Brain pericyte (primary cell): Measurements from ENCODE around the gene CPNE5.

Experiments used
- DNase-seq: peaks from one replicate; pipeline ENCODE4 v3.0.0-alpha.2; 2012; ENCODE audit warnings: low read depth, low spot score

Gene CPNE5

DNA sequence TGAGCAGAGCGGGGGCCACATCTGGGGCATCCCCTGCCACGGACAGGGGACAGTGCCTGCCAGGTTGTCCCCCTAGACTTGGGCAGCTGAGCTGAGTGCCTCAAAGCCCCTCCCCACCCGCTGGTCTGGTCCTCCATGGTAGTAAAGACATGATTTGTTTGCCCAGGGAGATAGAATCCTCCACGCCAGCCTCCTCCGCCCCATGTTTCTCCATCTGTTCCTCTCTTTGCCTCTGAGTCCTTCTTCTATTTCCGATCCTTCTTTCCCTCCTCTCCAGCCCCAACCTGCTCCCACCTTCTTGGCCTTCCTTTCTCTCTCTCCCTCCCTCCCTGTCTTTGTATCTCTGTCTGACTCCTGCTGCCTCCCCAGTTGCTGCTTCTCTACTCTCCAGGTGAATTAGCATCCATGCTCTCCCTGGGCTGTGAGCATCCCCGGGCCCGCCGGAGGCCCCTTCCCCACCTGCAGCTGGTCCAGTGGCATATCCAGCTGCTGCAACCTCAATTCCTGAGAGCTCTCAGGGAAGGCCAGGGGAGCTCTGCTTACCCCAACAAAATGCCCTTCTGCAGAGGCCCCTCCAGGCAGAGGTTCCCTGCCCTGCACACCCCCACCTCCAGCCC is 45.8 kb downstream of the CPNE5 start:
- no peak for DNase-seq

DNA sequence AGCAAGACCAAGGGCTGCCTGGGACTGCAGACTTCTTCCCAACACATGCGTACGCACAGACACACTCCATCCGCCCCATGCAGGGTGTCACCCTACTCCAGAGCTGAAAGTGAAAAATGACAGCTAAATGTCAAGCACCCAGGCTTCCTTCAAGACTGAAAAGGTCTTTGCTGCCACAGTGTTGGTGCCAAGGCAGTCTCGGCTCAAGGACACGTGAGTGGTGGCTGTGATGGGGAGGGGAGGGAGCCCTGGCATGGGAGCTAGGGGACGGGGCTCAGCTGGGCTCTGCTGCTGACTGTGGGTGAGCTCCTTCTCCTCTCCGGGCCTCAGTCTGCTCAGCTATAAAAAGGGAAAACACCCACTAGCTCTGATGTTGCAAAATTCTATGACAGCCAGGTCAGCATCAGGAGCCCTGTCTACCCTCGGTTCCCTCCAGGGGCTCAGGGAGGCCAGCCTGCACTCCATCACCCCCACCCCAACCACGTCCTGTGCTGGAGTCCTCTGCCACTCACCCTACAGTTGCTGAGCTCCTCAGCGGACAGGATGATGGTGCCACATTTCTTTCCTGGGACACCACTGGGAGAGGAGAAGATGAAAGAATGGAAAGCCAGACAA is 47.6 kb downstream of the CPNE5 start:
- DNase-seq = no peak

DNA sequence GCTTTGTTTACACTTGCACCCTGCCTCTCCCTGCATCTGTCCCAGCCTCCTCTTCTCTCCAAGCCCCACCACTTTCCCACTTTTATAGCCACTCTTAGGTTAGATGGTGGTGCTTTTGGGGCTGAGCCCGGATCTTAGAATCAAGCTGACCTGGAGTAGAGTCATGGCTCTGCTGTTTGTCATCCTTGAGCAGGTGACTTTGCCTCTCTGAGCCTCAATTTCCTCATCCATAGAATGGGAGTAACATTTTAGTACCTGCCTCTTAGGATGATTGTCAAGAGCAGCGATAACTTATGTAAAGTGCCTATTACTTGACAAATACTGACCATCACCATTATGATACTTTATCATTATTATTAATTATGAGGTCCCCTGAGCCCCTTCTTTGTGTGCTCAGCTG is 48.2 kb downstream of the CPNE5 start:
- no peak for DNase-seq

DNA sequence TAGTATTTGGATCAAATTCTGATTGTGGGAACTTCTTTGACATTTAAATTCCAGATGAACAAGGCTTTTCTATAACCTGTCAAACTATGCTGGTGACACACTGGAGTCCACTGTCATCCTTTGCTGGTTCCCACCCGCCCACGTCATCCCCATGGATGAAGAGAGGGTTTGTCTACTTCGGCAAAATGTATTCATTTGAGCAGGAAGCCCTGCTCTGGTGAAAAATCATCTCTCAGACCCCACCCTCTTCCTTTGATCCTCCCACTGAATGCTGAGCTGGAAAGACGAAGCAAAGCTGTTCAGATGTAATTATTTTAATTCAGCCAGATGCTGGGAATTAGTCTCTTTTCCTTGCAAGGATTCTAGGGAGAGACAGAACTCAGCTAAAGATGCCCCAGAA is 50.5 kb downstream of the CPNE5 start:
- no peak for DNase-seq

DNA sequence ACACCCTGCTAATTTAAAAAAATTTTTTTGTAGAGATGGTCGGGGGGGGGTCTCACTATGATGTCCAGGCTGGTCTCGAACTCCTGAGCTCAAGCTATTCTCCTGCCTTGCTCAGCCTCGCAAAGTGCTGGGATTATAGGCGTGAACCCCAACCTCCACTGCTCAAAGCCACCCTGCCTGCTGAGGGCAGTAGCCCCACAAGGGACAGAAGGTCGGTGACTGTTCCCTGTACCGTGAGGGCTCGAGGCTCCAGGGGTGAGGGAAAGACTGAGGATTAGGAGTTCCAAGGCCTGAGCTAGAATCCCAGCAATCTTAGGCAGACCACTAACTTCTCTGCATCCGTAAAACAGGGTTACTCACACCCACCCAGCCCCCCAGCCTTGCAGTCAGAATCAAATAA is 51.1 kb downstream of the CPNE5 start:
- no peak for DNase-seq

DNA sequence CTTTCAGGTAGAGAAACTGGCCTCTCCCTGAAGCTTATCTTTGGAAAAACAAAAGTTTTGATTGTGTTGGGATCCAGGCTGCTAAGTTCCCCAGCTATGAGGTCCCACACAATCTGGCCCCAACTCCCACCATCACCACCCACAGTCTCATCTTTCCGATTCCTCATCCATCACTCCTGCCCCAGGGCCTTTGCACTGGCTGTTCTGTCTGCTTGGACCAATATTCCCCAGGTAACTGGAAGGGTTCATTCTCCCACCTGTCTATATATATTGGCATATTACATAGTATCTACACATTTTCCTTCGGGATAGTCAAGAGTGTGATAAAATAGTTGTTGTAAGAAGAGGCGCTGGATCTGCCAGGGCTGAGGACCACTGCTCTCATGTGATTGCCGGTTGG is 52.0 kb downstream of the CPNE5 start:
- DNase-seq = no peak

DNA sequence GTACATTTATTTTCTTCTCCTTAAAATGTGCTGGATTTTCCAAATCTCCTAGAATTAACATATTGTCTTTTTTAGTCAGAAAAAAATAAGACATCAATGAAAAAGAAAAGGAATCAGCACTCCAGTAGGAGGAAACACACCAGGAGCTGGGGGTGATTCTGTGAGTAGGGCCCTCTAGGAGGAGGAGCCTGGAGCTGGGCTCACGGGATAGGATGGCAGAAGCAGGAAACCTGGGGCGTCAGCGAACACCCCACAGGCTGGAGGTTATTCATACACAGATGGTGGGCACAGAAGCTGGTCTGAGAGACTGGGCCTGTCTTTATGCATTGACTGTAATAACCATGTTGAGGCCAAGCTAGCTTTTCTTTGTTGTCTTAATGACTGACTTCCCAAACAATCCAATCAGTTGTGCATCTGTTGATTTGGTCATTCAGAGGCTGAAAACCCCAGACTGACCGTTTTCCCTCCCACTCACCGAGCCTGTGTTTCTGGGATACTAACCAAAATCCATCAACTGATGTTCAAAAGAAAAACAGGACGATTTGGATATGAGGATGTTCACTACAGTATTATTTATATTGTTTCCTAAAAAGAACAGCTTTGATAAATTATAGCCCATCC is 53.1 kb downstream of the CPNE5 start:
- DNase-seq = no peak

DNA sequence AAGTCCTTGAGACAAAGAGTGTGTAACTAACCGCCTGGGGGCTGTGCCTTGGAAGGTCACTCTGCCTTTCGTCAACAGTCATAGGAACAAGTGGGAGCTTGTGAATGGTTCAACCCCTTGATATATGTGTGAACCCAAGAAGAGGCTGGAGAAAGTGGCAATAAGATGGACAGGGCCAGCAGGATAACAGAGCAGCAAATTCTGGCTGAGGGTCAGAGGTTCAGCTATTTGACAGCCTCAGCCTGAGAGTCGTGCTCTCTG is 54.9 kb downstream of the CPNE5 start:
- DNase-seq = no peak

DNA sequence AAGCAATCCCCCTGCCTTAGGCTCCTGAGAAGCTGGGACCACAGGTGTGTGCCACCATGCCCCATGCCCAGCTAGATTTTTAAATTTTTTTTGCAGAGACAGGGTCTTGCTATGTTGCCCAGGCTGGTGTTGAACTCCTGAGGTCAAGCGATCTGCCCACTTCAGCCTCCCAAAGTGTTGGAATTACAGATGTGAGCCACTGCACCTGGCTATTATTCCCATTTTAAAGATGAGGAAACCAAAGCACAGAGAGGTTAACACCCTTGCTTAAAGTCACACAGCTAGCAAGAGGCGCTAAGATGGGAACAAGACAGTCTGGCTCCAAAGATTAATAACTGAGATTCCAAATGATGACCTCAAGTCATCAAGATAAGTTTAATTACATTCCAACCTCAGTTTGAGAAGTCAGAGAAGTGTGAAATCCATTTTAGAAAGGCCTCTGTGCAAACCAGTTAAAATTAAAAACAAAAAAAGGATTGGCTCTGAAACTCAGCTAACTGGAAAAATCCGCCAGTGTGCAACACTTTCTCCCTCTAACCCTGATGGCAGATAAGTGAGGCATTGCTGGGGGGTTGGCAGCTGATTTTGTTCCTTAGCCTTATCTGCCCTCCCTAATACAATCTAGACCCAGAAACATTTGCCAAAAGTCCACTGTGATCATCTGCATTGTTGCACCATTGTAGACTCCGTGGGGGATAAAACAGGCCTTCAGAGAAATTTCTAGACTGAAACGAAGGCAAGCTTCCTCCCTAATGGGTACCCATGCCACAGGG is 55.5 kb downstream of the CPNE5 start:
- DNase-seq = no peak

DNA sequence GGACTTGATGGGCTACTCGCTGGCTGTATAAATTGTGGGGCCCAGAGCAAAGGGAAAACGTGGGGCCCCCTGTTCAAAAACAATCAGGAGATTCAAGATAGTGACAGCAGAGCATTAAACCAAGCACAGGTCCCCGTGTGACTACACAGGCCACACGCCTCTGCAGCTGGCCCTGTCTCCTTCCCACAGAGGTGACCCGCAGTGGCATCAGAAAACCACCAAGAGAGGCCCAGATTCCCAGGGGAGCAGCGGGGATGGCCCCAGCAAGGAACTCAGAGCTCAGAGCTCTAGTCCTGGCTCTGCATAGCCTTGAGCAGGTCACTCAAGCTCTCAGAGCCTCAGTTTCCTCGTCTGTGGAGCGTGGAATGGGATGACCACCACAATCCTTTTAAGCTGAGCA is 57.6 kb downstream of the CPNE5 start:
- no peak for DNase-seq

DNA sequence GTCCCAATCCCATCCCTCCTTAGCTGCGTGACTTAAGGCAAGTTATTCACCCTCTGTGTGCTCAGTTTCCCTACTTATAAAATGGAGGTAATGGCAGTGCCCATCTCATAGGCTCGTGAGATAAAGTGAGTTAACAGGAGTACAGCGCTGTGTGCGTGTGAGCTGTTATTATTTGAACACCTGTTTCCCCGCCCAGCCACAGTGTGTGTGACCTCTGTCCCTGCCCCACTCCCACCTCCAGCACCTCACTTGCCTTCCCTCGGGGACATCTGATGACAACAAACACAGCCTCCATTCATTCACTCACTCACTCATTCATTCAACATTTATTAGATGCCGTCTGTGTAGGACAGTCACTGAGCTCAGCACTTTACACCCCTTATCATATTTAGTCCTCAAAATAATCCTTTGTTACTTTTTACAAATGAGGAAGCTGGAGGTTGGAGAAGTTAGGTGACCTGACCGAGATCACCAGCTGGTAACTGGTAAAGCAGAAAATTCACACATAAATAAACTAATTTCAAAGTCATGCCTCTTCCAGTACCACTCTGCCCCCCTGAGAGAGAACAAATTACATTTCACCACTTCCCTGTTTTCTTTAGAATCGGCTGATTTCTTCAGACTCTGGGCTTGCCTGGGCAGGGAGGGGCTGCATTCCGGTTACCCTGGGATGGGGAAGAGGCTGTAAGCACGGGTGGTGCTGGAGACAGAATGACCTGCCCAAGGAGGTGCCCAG is 58.6 kb downstream of the CPNE5 start:
- DNase-seq = no peak

DNA sequence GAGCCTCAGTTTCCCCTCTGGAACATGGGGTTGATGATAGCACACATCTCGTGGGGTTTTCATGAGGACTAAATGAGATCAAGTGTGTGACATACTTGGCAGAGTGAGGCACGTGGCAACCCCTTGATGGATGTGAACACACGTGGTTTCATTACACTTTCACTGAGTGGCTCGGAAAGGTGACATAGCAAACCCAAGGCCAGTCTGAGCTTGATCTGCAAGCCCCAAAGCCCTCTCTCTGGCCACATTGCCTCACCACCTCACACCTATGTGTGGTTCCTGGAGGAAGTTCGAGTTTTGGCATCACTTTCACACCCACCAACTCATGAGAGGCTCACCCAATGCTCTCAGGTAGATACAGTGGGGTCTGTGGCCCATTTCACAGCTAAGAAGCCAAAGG is 60.0 kb downstream of the CPNE5 start:
- no peak for DNase-seq

DNA sequence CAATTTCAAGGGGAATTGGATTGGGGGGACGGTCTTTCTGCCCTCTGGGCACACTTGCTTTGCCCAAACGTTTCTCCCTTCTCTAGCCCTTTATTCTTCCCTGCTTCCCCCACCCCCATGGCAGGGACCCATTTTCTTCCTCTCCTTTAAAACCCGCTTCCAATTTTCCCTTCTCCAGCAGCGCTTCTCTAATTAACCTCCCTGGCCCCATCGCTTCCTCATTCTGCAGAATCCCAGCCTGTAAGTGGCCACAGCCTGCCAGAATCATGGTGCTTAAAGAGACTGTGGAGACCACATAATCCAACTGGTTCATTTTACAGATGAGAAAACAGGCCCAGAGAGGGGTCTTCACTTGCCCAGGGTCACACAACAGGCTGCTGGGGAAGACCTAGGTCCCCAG is 61.4 kb downstream of the CPNE5 start:
- no peak for DNase-seq

DNA sequence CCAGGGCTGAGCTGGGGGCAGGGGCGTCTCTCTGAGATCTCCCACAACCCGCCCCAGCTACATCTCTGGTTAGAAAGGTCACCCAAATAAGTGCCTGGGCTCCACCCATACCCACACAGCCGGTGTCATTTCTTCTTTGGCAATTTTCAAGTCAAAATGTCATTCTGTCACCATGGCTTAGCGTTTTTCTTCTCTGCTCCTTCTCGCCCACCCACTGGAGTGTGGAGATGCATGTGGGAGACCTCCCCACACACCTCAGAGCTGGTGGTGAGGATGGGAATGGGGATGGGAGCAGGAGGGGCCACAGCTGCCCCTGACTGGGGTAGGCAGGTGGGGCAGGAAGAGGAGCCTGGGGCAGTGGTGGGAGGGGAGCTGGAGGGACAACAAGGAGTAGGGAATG is 63.1 kb downstream of the CPNE5 start:
- DNase-seq = no peak

DNA sequence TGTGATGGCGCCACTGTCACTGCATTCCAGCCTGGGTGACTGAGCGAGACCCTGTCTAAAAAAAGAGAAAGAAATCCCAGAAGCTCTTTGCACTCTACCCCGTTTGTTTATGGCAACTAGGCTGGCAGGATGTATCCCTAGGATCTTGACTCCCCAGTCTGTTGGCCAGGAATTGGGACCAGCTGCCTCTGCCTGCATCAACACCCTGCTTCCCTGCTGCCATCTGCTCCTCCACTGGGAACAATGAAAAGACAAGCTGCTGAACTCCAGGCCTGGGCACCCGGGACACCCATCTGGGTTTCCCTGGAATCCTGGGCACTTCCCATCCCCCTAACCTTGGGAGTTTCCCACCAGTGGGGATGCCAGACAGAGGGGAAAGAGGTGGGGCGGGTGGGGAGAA is 64.9 kb downstream of the CPNE5 start:
- no peak for DNase-seq

DNA sequence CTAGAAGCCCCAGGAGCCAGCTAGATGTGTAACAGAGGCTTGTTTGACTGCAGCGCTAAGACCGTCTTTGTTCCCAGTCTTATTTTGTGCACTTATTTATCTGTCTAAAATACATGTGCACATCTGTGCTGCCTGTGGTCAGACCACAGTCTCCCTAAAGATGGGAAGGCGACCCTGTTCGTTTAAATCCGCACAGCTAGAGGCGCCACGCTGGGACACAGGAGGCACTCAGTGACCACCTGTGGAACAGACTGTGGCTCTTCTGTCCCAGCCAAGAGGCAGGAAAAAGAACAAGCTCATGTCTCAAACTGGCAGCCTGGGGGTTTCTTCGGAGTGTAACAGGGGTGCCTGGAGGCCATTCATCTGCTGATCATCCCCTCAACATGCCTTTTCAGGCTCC is 66.8 kb downstream of the CPNE5 start:
- DNase-seq = no peak

DNA sequence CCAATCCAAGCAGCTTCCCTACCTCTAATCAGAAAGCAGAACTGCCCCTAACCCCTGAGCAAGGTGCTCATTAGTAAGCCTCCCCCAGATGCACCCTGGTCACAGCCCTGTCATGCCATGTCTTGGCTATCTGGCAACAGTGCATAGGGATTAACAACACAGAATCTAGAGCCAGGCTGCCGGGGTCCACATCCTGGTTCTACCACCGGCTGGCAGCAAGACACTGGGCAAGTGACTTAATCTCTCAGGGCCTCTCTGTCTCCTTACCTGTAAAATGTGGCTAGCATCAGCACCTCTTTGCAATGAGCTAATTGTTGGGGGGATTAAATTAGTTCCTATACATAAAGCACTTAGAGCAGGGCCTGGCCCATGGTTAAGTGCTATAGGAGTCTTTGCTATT is 68.1 kb downstream of the CPNE5 start:
- DNase-seq = no peak

DNA sequence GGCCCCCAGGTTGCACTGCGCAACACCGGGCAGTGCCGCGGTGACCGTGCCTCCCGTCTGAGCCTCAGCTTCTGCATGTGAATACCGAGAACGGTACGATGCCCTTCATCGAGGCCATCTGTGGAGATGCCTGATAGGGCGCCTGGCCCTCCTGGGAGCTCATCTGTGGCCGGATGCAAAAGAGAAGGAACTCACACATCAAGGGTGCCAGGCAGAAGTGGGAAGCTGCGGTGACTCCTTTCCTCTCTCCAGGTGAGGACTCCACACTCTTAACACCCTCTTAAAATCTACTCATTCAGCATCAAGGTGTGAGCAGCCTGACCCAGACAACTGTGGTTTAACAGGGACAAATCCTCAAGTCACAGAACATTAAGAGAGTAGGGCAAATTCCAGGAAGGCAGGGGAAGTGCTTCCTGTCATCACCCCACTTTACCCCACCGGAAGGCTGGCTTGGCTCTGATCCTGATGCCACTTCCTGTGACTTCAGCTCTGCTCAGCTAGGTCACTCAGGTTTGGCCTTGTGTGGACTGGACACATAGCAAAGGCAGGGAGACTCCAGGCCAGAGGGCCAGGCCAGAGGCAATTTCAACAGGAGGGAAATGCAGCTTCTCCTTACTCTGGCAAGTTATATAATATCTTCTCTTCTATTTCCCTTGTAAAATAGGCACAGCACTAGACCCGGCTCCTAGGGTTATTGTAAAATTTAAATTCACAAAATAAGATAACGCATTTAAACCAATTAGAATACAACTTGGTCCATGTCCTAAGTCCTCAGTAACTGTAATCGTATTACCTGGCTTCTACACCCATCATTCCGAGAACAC is 69.4 kb downstream of the CPNE5 start:
- no peak for DNase-seq

DNA sequence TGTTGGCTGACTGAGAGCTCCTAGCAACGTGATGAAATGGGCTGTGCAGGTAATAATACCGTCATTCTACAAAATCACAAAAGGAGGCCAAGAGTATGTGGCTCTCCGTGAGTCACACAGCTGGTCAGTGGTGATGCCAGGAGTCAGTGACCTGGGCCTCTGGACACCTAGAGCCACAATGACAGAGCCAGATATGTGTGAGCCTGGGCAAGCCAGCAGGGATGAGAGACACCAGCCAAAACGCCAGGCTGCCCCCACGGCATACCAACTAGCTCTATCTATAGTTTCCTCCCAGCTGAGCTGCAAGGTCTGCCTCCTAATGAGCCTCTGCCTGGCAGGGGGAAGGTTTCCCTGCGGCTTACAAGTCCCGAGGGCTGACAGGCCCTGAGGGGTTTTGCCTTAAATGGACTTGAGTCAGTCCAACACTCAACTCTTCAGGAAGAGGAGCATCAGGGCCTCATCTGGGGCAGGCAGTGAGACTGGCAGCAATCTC is 70.0 kb downstream of the CPNE5 start:
- no peak for DNase-seq

DNA sequence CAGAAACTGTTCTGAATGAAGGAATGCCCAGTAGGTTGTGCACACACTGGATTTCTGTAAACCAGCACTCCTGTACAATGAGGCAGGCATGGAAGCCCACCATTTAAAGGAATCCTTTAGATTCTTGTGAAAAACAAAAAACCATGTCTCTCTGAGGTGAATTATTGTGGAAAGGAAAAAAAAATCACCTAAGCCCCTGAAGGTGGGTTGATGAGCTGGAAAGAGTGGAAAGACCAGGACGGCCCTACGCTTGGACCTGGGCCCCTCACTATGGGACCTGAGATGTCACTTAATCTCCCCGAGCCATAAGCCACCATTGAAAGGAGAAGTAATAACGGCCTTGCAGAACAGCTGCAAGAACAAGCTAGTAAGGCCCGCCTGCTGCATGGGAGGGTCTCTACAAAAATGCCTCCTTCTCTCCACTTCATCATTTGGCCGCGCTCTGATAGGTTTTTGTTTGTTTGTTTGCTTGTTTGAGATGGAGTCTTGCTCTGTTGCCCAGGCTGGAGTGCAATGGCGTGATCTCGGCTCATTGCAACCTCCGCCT is 72.8 kb downstream of the CPNE5 start:
- no peak for DNase-seq
